Esophagus muscularis mucosa (tissue), 4 donors: ENCODE data around the gene PIP5K1A. TPM values are rescaled to one million over a fixed set of nuclear protein-coding genes. Genes with fewer than 3 reads are reported as not detected.
"Not testable (repeated sequence)": the region's sequence is repeated elsewhere in the genome, so short reads cannot be mapped to it uniquely, and the experiment has no call there.

Experiments used
- DNase-seq: peaks from one replicate; pipeline ENCODE4 v3.0.0-alpha.2; 2017; ENCODE audit errors: extremely low spot score
- H3K27ac ChIP-seq, 4 donors: fragments of 200-600 bp; sonication (generic); replicated peaks in 1 of 4; 1 replicate in 3 of 4; 2 replicates in 1 of 4; pipeline ENCODE4 v1.5.1; 2016 to 2019; ENCODE audit warnings: mild to moderate bottlenecking in 1 of 4
- H3K27me3 ChIP-seq, 4 donors: fragments of 200-600 bp; sonication (generic); one replicate each; pipeline versions ENCODE4 v1.5.1 to v1.6.0; 2016 to 2019
- H3K36me3 ChIP-seq, 4 donors: fragments of 200-600 bp; sonication (generic); one replicate each; pipeline ENCODE4 v1.5.1; 2016 to 2019
- H3K4me1 ChIP-seq, 4 donors: fragments of 200-600 bp; sonication (generic); one replicate each; pipeline ENCODE4 v1.5.1; 2016 to 2019
- H3K4me3 ChIP-seq, 4 donors: fragments of 200-600 bp; sonication (generic); 1 replicate in 2 of 4; 2 replicates in 2 of 4; pipeline ENCODE4 v1.5.1; 2016 to 2019; ENCODE audit warnings: mild to moderate bottlenecking in 4 of 4, moderate library complexity in 1 of 4
- H3K9me3 ChIP-seq, 4 donors: fragments of 200-600 bp; sonication (generic); 1 replicate in 3 of 4; 2 replicates in 1 of 4; pipeline ENCODE4 v1.5.1; 2016 to 2019
- CTCF ChIP-seq, 3 experiments: fragments of 200-600 bp in 2 of 3; fragments of 450-650 bp in 1 of 3; sonication (generic) in 2 of 3; IDR thresholded peaks; one replicate each; pipeline ENCODE4 v1.5.1; 2017 to 2019; ENCODE audit warnings: antibody characterized with exemption in 3 of 3, mild to moderate bottlenecking in 2 of 3, moderate library complexity in 1 of 3
- EP300 ChIP-seq: sonication (generic); formaldehyde crosslinking; IDR thresholded peaks from one replicate; pipeline ENCODE4 v1.6.1; 2017; ENCODE audit warnings: antibody characterized with exemption
- POLR2A ChIP-seq: fragments of 450-650 bp; IDR thresholded peaks from one replicate; pipeline ENCODE4 v1.6.1; 2017; ENCODE audit warnings: antibody characterized with exemption, moderate library complexity, mild to moderate bottlenecking, low read depth
- POLR2AphosphoS5 ChIP-seq, 2 donors: sonication (generic); formaldehyde crosslinking; IDR thresholded peaks; one replicate each; pipeline ENCODE4 v1.6.1; 2017; ENCODE audit warnings: antibody characterized with exemption in 2 of 2
- WGBS: methylation state at CpG from one replicate; pipeline ENCODE4 v1.1.5; 2018; 5-methylcytosine and 5-hydroxymethylcytosine counted together
- intact Hi-C: fragments of 100-400 bp; cut with DNase I; formaldehyde crosslinking; loops from one replicate; pipeline ENCODE4 v1.15.1; 2023
- total RNA-seq, 4 donors: library from RNA; depleted of rRNA; stranded (reverse); fragments of >200 nt; gene quantifications; one replicate each; pipeline versions ENCODE4 v1.1.0 to v1.2.1, GENCODE V29; 2016

PIP5K1A gene
- total RNA-seq, 4 donors from 2014 or later = 44.7 to 54.9 (median 47.1) TPM

- Histone ChIP-seq H3K4me1 (no peaks in the 10 kb centered on the region), H3K27me3 (no peaks in the 10 kb centered on the region), H3K27ac (no peak overlapping the region), H3K9me3 (no peaks in the 10 kb centered on the region), H3K36me3 (peaks cover 0 to 19% (median 15%) of the 10 kb centered on the region in 4 donors), H3K4me3 (no peak overlapping the region)
- TF ChIP-seq CTCF (IDR thresholded peaks at IDR 0.05) (no peak), EP300 (no peak), POLR2A (no peak), POLR2AphosphoS5 (IDR thresholded peaks at IDR 0.05) (no peak)
- intact Hi-C loops = no loop called here
- DNase-seq = no peak
- 60% methylated on average over 3 of the region's 3 CpGs for WGBS
Observed at GRCh38 chr1:151273924-151274466, 75.6 kb downstream of the PIP5K1A start.

- H3K4me3 ChIP-seq, H3K27ac ChIP-seq, DNase-seq, intact Hi-C loops, H3K4me1 ChIP-seq, H3K27me3 ChIP-seq, H3K36me3 ChIP-seq, H3K9me3 ChIP-seq: not testable (repeated sequence)
- 73% methylated on average over 5 of the region's 5 CpGs for WGBS
Observed at GRCh38 chr1:151275341-151275740, 77.0 kb downstream of the PIP5K1A start.

- Histone ChIP-seq H3K9me3 (no peaks in the 10 kb centered on the region), H3K36me3 (no peaks in the 10 kb centered on the region), H3K4me3 (no peak overlapping the region), H3K4me1 (peaks cover 4 to 7% (median 6%) of the 10 kb centered on the region in 4 donors), H3K27ac (no peak overlapping the region), H3K27me3 (no peaks in the 10 kb centered on the region)
- no peak for TF ChIP-seq CTCF (IDR thresholded peaks at IDR 0.05)
- intact Hi-C loops = no loop called here
- 77% methylated on average over 2 of the region's 2 CpGs for WGBS
- DNase-seq = no peak
Observed at GRCh38 chr1:151277249-151277648, 78.9 kb downstream of the PIP5K1A start.

GRCh38 chr1:151281225-151281968 lies 83.0 kb downstream of the PIP5K1A start:
- intact Hi-C loops = no loop called here

More at GRCh38 chr1:151281225-151281968, 83.0 kb downstream of the PIP5K1A start:
- TF ChIP-seq CTCF (IDR thresholded peaks at IDR 0.05) = peak; percentile 42 to 67 (median 43)
- TF ChIP-seq EP300 = no peak
- peak; percentile 89 to 91 for TF ChIP-seq POLR2AphosphoS5 (IDR thresholded peaks at IDR 0.05)
- WGBS = under 1% methylated on average over 25 of the region's 48 CpGs
- no peaks in the 10 kb centered on the region for H3K27me3 ChIP-seq
- peaks cover 21 to 36% (median 26%) of the 10 kb centered on the region in 4 donors for H3K4me1 ChIP-seq
- peak overlapping the region; percentile 76 to 94 (median 90) for H3K4me3 ChIP-seq
- peaks cover 7 to 18% (median 16%) of the 10 kb centered on the region in 4 donors for H3K36me3 ChIP-seq
- H3K27ac ChIP-seq = peak overlapping the region; percentile 92 to 96 (median 94)
- H3K9me3 ChIP-seq = no peaks in the 10 kb centered on the region
- peak; percentile 100 for DNase-seq
